CD4-positive, alpha-beta T cell treated with Interleukin-15 for 1 hour (primary cell): ENCODE results near the gene ST7.

Source experiments
- DNase-seq: peaks from one replicate; pipeline ENCODE4 v3.0.0-alpha.2; 2020

ST7 gene

DNA sequence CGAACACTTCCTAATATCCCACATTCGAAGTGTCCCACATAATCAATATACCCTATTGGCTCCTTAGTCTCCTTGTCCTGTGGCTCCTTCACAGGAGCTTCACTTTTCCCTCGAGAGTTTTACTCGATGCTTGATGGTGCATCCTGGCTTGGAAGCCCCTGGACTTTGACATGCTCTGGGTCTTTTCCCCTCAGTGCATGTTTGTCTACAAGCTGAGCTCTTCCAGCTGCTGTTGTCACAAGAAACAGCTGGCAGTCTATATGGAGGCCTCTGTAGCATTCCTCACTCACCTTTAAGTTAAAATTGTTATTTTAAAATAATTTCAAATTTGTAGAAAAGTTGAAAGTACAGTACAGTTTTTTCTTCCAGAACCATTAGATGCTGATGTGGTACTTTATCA lies 27.1 kb downstream of the ST7 start:
- DNase-seq, result no peak

DNA sequence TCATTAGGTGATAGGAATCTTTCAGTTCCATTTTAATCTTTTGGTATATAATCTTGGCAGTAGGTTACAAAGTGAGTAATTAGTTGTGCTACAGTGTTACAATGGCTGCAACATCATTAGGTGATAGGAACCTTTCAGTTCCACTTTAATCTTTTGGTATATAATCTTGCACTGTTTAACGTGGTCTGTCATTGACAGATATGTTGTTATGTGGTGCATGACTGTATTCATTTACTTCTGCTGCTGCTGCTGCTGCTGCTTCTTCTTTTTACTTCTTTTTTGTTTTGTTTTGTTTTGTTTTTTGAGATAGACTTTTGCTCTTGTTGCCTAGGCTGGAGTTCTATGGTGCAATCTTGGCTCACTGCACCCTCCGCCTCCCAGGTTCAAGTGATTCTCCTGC lies 28.6 kb downstream of the ST7 start:
- DNase-seq, result no peak

DNA sequence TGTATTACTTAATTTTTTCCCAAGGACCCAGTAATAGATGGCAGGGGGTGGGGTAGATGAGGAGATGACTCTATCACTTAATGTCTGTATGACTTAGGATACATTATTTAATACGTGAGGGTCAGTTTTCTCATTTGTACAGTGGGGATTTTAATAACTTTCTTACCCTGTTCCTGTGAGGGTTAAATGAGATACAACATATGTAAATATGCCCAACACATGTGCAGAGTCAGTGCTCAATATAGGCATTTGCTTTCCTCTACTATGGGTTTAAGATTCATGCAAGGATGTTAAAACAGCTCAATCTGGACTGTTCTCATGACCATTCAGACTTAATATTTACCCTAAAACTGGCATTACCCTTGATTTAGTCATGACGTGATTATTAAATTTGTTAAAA lies 31.2 kb downstream of the ST7 start:
- DNase-seq, result no peak

DNA sequence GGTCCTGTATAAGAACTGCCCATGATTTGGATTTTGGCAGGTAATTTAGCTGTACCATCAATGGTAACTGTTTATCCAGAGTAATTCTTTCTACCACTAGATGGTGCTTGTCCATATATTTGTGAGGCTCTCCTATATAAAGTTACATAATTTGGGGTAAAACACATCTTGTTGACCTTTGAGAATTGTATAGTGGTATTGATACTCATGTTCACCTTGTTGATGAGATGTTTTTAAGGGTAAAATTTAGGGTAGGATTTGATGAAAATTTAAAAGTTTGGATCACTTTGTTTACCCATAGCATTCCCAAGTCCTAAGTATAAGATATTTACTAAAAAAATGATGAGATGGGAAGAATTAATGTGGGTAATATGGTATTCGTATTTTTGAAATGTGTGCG lies 31.6 kb downstream of the ST7 start:
- no peak for DNase-seq

DNA sequence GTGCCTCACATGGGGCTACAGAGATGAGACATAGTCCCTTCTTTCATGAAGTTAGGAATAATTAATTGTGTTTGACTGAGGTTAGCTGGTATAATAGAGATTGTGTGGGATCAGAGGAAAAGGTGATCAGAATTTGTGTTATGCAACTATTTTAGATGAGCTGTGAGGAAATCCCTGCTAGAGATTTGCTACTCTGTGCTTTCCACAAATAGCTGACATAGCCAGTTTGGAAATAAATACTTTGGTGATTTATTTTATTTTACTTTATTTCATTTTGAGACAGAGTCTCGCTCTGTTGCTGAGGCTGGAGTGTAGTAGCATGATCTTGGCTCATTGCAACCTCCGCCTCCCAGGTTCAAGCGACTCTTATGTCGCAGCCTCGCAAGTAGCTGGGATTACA lies 32.3 kb downstream of the ST7 start:
- DNase-seq, result no peak

DNA sequence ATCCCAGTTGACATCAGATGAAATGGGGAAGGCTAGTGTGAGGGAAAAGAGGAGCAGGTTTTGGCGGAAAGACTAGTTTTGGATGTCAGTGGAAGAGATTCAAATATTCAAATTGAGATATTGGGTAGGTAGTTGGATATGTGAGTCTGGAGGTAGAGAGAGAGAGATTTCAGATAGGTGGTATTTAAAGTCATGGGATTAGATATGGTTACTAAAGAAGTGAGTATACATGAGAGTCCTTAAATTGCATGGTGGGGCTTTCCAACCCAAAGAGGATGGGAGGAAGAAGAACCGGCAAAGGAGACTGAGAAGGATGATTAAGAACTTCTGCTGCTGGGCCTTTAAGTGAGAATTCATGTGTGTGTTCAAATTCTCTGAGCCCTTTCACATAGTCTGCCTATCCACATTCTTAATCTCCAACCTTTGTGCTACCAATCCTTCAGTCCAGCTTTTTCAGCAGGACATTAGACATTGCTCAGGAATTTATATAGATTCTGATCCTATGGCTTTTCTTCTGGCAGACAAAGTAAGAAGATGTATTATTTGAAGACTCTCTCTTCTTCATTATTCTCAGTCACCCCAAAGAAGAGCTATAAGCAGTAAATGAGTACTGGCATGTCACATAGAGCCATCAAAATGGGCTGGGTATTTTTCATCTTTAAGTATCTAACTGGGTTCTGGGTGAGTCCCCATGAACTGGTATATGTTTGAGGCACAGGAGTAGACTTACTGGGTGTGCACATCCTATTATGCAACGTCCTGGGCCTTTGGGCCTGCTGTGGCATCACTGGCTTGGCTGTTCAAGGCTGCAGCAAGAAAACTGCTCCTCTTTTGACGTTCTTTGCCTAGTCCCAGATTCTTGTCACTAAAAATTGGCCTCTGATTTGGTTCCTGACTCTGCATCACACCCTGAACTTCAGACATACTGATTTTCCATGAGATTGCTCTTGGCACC lies 33.6 kb downstream of the ST7 start:
- no peak for DNase-seq

DNA sequence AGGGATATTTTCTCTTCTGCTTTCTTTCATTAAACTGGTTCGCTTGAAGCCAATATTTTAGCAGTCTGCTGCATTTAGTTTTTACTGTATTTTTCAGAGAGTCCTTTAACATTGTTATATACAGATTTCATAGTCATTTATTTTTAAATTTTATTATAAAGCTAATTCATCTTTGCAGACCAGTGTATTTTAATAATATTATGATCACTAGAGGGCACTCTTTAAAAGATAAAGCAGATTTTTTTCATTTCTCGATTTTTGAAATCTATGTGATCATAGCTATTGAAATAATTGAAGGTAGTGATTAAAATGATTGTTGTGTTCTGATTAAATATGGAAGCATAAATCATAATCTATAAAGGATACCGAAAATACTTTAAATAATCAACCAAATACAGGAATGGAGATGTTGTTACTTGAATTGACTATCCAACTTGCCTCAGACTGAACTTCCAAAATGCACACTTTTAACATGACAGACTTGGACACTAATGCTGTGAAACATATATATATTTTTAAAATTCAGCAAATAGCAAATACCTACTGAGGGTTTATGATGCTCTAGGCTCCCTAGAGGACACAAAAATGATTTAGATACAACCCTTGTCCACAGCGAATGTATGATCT lies 35.2 kb downstream of the ST7 start:
- no peak for DNase-seq

DNA sequence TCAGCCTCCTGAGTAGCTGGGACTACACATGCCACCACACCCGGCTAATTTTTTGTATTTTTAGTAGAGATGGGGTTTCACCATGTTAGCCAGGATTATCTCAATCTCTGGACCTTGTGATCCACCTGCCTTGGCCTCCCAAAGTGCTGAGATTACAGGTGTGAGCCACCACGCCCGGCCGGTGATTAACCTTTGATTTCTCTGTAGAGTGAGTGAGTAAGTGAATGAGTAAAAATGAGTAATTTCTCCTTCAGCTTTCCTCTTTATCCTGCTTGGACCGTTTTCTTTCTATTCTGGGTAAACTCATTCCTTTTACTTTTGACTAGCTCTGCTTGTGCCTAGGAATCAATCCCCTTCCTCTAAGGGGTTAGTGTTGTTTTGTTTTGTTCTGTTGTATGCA lies 36.8 kb downstream of the ST7 start:
- no peak for DNase-seq

DNA sequence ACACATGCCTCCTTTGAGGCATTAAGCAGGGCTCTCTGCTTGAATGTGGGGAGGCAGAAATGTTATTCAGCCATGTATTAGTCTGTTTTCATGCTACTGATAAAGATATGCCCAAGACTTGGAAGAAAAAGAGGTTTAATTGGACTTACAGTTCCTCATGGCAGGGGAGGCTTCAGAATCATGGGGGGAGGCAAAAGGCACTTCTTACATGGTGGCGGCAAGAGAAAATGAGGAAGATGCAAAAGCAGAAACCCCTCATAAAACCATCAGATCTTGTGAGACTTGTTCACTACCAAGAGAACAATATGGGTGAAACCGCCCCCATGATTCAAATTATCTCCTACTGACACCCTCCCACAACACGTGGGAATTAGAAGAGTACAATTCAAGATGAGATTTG lies 37.9 kb downstream of the ST7 start:
- no peak for DNase-seq

DNA sequence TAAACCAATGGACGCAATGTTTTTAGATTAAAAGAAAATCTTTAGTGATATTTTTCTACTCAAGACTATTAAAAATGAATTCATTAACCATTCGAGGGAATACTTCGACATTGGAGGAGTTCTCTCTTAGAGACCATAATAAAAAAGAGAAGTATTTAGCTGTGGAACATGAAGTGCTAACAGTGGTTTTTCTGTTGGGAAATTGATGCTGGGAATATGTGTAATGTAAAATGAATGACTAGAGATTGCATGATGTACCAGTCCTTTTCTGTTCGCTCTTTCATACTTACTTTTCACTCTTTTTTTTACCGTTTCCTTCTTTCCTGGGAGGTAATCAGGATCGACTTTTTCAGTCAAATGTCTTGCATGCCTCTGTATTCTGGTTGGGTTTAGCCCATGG lies 41.3 kb downstream of the ST7 start:
- DNase-seq, result no peak

DNA sequence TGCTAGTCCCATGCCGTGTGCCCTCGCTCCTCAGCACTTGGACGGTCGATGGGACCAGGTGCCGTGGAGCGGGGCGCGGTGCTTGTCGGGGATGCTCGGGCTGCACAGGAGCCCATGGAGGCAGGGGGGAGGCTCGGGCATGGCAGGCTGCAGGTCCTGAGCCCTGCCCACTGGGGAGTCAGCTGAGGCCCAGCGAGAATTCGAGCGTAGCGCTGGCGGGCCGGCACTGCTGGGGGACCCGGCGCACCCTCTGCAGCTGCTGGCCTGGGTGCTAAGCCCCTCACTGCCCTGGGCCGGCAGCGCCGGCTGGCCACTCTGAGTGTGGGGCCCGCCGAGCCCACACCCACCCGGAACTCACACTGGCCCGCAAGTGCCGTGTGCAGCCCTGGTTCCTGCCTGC lies 44.7 kb downstream of the ST7 start:
- DNase-seq, result no peak

DNA sequence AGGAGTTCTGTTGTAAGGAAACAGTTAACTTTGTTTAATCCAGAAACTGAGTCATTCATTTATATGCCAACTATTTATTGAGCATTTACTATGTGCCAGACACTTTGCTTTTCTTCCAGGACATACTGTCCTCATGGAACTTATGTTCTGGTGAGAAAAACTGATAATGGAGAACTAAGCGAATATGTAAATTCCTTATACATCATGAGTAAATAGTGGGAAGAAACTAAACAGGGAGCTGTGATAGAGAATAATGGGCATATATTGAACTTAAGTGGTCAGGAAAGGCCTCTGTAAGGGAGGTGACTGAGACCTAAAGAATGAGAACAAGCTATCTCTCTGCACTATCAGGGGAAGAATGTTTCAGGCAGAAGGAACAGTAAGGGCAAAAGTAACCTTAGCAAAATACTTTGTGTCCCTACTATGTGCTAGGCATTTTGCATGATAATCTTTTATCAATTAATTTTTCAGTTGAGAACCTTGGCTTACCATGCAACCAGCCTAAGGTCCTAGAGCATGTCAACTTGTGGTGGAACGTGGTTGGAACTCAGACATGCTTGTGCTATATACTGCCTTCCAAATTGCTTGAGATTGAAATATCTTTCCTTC lies 45.4 kb downstream of the ST7 start:
- no peak for DNase-seq

DNA sequence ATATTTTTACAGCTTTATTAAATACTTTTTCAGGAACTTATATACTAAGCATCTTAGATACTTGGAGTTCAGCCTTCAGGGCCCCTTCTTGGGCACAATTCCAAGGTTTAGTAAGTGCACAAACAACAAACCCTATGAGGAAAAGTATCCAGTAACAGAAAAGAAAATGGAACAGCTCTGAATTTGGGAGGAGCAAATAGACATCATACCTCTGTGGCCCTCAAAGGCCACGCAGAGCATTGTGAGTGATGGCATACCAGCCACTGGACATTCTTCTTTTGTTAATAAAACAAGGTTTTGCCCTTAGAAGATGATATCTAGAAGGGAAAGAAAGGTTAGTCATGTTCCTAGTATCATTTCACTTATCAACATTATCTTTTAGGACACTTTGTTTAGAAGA lies 46.0 kb downstream of the ST7 start:
- no peak for DNase-seq

DNA sequence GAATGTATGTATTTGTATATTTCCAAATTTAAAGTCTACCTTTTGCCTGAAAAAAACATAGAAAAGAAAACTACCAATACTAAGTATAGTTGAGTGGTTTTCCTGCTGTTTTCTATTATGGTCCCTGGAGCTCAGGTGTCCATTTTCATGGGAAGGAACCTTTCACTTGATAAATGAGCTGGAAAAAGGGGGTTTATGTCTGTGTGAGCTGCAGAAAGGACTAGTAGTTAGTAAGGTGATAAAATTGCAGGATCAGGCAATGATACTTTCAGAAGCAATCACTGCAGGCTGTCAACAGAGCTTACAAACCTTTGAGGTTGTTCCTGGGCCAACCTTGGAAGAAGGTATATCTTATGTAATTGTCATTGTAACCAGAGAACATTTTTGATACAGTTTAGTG lies 48.0 kb downstream of the ST7 start:
- no peak for DNase-seq

DNA sequence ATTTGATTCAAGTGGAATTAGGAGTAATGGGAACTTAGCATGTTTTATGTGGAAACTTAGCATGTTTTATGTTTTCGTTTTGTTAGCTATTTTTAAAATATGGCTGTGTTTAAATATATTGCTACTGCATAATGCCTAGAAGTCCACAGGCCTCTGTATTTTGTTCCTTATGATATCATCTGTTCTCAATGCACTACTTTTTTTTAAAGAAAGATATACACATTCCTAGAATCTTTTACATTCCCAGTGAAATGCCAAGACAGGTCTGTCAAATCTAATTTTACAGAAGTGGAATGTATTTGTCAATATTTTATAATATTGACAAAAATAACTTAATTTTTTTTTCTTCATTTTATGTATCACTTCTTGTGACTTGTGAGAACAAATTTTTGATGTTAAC lies 51.6 kb downstream of the ST7 start:
- no peak for DNase-seq

DNA sequence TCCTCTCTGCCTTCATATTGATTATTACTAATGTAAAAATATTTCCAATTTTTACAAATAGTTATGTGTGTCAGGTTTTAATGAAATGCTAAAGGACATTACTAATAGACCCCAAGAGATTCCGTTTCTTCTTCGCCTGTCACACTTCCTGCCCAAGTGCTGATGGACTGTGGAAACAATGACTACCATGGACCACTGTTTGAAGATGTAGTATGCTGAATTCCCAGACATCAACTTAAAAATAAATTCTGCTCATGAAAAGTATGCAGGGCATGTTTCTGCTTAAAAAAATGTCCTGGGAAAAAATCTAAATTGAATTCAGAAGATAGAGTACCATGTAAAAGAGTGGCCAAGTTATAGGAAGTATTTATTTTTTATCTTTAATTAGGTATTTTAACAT lies 52.1 kb downstream of the ST7 start:
- no peak for DNase-seq

DNA sequence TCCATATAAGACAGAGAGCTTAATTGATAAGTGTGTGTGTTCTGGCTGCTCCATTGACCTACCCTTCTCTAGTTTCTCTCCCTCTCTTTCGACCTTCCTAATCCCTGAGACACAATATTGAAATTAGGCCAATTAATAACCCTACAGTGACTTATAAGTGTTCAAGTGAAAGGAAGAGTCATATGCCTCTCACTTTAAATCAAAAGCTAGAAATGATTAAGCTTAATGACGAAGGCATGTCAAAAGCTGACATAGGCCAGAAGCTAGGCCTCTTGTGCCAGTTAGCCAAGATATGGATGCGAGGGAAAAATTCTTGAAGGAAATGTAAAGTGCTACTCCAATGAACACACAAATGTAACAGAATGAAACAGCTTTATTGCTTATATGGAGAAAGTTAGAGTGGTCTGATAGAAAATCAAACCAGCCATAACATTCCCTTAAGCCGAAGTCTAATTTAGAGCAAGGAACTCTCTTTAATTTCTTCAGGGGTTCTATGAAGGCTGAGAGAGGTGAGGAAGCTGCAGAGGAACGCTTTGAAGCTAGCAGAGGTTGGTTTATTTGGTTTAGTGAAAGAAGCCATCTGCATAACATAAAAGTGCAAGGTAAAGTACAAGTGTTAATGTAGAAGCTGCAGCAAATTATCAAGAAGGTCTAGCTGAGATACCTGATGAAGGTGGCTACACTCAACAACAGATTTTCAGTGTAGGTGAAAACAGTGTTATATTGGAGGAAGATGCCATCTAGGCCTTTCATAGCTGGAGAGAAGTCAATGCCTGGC lies 53.8 kb downstream of the ST7 start:
- DNase-seq, result no peak

DNA sequence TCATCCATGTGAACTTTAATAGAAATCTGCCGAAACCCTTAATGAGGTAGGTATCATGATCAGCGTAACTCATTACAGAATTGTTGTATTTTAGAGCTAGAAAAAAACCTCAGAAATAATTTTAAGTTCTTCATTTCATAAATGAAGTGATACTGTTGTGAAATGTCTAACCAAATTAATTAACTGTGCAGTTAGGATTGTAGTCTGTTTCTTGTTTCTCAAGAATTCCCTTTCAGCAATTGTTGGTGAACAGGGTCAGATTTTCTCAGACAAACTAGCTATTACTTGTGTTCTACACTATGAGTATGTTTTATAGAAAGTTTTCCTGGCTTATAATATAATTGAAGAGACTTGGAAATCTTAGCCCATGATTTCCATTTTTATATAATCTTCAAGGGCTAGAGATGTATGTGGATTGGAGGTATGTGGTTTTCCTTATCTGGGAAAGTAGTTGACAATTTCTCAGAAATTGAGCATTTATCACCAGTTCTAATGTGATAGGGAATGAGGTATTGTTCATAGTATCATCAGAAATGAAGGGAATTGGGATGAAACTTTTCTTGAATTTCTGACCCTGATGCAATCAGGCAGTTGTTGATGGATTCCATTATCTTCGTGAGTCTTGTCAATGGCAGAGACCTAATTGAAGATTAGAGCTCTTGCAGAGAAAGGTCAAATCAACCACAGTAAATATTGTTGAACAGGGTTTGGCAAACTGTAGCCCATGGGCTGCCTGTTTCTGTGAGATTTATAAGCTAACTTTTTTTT lies 55.0 kb downstream of the ST7 start:
- no peak for DNase-seq

DNA sequence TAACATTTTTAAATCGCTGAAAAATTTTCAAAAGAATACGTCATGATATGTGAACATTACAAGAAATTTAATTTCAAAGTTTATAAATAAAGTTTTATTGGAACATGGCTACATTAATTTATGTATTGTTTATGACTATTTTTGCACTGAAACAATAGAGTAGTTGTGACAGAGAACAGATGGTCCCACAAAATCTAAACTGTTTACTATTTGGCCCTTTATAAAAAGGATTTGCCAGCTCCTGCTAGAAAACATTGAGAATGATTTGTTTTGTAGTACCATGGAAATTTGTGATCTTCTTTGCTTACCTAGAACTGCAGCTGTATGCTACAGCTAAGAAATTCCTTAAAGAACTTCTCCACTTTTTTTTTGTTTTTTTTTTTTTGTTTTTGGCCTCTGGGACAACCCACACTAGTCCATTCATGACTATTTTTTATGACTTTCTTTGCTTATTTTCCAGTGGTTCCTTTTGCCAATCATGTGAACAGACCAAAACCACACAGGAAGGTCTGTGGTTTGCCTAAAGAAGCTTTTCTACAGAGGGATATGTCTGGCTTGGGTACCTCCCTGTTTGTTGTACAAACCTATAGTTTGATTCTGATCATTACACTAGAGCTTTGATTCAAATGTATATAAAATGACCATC lies 55.7 kb downstream of the ST7 start:
- no peak for DNase-seq

DNA sequence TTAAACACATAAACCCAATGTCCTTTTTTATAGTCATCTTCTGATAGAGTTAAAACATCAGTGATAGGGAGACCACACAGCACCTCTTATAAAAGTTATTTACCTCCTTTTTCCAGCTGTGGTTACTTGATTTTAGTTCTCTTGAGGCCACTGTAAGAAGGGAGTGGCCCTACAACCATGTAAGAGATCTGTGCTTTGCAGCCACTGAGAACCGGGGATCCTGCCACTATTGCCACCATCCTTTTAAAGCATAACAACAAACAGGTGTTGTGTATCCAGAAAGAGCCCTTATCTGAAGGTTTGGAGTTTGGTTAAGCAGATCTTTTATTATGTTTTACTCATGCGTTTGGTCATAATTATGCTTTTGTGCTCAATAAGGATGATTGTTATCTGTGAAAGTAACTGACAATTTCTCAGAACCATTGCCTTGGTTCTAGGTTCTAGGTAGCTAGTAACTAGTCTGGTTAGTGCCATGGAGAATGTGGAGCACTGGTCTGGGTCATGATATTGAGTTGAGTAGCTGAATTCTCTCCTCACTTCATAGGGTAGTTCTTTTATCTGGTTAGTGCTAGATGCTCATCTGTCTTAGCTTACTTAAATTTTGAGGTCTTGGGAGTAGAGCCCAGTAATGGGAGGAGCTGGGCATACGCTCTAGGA lies 56.5 kb downstream of the ST7 start:
- no peak for DNase-seq

DNA sequence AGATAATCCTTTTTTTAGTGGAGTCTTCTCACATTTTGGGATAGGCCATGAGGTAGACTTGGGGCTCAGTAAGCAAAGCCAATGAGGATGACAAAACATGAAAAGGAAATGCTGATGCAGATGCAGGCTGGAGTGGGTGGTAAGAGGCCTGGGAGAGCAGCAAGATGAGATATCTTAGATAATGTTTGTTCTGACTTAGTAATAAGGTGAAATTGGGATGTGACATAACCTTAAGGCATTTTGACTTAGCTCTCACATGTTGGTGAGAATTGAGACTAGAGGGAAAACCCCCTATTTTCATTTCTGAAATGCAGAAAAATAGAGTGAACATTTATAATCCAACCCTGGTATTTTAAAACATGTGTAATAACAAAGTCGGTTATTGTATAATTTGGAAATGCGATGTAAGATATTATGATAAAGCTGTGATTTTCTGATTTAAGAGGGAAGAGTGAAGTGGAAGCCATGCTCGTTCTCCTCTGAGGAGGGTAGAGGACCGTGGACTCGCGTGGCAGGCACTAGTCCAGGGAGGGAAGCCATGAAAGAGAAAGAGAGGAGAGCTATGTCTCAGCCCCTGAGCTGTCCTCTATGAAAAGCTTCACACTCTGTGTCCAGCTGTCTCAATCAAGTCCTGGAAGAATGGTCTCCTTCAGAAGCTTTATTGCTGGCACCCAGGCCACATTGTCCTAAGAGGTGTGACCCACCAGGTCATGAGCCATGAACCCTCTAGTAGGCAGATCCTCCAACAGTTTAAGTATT lies 57.3 kb downstream of the ST7 start:
- no peak for DNase-seq
